NCI-H1417 treated with DMSO at 0.1 percent for 48 hours (cell line): Measurements from ENCODE around the gene LMTK3.

Source experiments
- DNase-seq: peaks from one replicate; lab custom pipeline; 2025; lab: John Stamatoyannopoulos, UW

The LMTK3 gene

GRCh38 chr19:48471836-48472235, 39.8 kb downstream of the LMTK3 start:
- no peak for DNase-seq

- DNase-seq, result no peak
Observed at GRCh38 chr19:48470856-48471255, 40.8 kb downstream of the LMTK3 start.

- DNase-seq, result no peak
Observed at GRCh38 chr19:48469934-48470680, 41.5 kb downstream of the LMTK3 start.

GRCh38 chr19:48469289-48469881, 42.2 kb downstream of the LMTK3 start, which contains the start of gene CYTH2:
Gene CYTH2 (plus strand): TSS chr19:48469369. CDS start chr19:48469508, 139 bp downstream.
- DNase-seq, result no peak

GRCh38 chr19:48468772-48469288, 42.8 kb downstream of the LMTK3 start:
- DNase-seq, result peak; percentile 98

- DNase-seq, result no peak
Observed at GRCh38 chr19:48466561-48467325, 44.9 kb downstream of the LMTK3 start.

GRCh38 chr19:48465215-48465614, 46.4 kb downstream of the LMTK3 start:
- no peak for DNase-seq

GRCh38 chr19:48461982-48462655, 49.5 kb downstream of the LMTK3 start:
- no peak for DNase-seq

GRCh38 chr19:48461651-48461981, 50.0 kb downstream of the LMTK3 start:
- DNase-seq, result no peak

- DNase-seq, result no peak
Observed at GRCh38 chr19:48458016-48458415, 53.6 kb downstream of the LMTK3 start.

- no peak for DNase-seq
Observed at GRCh38 chr19:48456864-48457263, 54.8 kb downstream of the LMTK3 start.

- DNase-seq, result no peak
Observed at GRCh38 chr19:48455908-48456562, 55.6 kb downstream of the LMTK3 start.

- DNase-seq, result no peak
Observed at GRCh38 chr19:48455171-48455907, 56.3 kb downstream of the LMTK3 start, which contains the start of gene KCNJ14. Gene KCNJ14 (plus strand): TSS chr19:48455574. CDS start chr19:48461725, 6,151 bp downstream.

- no peak for DNase-seq
Observed at GRCh38 chr19:48454150-48454730, 57.4 kb downstream of the LMTK3 start.

- no peak for DNase-seq
Observed at GRCh38 chr19:48452289-48453190, 59.1 kb downstream of the LMTK3 start.

GRCh38 chr19:48451624-48452023, 60.0 kb downstream of the LMTK3 start:
- no peak for DNase-seq

GRCh38 chr19:48450863-48451262, 60.8 kb downstream of the LMTK3 start:
- no peak for DNase-seq

GRCh38 chr19:48450441-48450840, 61.2 kb downstream of the LMTK3 start:
- no peak for DNase-seq

- no peak for DNase-seq
Observed at GRCh38 chr19:48448563-48448962, 63.1 kb downstream of the LMTK3 start.
